ENCODE data around the gene ESPL1.

Gene ESPL1

DNA sequence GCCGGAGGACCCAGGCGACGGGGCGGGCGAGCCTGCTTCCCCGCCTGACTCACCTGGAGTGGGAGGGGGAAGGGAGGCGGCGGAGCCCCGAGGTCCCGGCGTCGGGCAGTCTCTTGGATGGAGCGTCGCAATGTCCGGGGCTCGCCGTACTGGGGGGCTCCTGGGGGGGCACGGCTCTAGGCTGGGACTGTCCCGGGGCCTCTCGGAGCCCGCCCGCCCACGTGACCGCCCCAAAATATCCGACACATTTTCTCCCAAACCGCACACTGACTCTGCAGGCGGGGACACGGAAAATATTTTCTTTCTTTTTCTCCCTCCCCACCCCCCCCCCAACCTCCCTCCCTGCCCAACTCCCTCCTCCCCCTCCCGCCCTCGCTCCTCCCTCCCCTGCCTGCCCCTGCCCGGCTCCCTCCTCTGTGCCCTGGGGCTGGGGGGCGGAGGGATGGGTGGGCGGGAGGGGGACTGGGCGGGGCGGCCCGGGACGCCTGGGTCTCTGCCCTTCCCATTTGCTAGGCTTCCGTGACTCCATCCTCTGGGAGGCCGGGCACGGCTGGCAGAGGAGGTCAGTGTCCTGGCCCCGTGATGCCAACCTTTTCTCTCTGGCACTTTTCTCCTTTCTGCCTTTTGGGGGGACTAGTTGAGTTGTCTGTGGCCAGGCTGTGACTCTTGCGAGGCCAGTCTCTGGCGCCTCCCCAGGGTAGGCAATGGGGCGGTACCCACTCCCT is 36.0 kb upstream of the ESPL1 start, which contains the start of gene RARG:
Gene RARG (minus strand): TSS at position 289 of the 725 bp plus-strand sequence. CDS start 4,664 bp downstream, outside the sequence.
- peak; percentile 72 for DNase-seq

DNA sequence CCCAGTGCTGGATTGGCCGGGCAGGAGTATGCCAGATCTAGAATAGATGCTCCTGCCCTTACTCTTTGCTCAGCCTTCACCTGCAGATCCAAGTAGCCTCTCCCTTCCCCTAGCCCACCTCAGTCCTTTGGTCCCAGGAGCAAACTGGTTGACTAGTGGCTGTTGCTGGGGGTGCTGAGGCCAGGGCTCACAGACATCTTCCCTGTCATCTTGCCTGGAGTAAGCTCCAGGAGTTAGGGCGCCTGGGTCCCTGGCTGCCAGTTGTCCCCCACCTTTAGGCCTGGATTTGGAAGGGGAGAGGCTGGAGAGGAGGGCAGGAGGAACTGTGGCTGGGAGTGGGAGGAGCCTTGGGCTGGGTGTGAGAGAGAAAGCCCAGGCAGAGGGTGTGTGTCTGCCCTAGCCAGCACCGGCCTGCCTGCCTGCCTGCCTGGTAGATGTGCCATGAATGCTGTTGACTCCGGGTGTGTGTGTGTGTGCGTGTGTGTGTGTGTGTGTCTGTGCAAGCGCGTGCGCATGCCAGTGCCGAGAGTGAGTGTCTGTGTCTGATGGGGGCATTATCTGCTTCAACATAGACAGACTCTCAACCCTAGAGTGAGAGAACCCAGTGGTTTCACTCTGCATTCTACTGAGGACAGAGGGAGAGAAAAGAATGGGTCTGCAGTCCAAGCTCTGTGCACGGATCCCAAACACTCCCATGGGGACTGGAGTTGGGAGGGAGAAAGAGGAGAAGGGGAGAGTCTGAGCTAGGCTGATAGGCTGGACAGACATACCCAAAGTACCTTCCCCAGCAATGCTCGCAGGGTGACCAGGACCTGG is 35.2 kb upstream of the ESPL1 start:
- DNase-seq = no peak

- no peak for DNase-seq
Measured at GRCh38 chr12:53233671-53234121, 34.4 kb upstream of the ESPL1 start.

DNA sequence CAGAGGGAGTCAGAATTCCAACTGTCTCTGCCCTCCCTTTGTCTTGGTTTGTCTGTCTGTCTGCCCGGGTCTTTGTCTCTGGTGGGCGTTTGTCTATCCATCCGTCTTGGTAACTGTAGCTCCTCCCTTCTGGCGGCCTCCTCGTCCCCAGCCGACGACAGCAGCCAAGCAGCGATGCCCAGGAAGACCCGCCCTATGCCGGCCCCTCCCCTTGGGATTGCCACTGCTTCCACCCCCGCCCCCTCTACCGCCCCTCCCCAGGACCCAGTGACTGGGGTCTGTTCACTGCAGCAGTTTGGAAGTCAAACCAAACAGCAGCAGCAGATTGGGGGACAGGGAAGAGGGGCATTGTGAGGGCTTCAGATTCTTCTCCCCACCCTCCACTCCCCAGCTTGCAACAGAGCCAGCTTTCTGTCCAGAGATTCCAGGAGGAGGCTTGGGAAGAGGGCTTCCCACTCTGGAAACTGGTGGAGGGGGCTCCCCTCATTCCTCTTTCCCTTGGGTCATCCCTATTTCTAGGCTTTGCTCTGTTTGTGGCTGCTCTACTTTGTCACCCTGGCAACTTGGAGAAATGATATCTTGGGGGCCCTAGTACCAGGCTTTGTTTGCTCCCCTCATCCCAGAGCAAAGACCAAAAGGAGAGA is 33.7 kb upstream of the ESPL1 start:
- DNase-seq = no peak

DNA sequence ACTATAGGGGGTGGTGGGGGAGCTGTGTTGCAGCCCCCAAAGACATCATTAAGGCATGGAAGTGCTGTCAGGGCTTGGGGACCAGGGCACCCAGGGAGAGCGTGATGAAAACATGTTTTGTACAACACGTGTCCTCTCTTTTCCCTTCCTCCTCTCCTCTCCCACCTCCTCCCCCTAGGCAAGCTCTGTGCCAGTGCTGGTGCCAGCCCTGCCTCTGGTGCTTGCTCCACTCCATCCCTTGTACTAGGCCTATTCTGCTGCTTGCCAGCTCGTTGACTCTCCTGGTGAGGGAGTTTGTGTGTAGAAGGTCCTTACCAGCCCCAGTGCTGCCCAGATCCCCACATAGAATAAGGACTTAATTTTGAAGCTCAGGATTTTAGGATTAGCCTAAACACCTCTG is 32.9 kb upstream of the ESPL1 start:
- no peak for DNase-seq

- DNase-seq = no peak
Measured at GRCh38 chr12:53235742-53236442, 32.2 kb upstream of the ESPL1 start.

DNA sequence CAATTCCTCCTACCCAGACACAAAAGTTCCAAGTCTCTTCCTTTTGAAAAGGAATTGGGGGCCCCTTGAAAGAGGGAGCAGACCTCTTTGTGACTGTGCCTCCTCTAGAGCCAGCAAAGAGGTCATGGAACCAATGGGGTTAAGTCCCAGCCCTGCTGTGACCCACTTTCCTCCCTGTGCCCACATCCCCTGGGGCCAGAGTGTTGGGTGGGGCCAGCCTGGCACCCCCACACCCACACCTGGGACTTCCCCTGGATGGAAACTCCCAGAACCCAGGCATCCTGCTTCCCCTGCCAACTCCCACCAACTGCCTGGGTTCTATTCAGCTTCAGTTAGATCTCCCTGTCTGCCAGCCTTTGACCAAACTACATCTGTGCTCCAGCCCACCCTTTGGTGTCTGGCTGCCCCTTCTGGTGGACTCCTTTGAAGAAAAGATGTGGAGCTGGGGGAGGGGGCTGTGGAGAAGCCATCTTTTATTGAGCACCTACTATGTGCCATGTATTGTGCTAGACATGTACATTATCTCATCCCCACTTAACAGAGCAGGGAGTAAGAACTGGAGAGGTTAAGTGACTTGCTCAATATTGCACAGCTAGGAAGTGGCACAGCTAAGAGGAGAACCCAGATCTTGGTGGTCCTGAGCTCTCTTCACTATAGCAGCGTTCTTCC is 31.5 kb upstream of the ESPL1 start:
- no peak for DNase-seq

DNA sequence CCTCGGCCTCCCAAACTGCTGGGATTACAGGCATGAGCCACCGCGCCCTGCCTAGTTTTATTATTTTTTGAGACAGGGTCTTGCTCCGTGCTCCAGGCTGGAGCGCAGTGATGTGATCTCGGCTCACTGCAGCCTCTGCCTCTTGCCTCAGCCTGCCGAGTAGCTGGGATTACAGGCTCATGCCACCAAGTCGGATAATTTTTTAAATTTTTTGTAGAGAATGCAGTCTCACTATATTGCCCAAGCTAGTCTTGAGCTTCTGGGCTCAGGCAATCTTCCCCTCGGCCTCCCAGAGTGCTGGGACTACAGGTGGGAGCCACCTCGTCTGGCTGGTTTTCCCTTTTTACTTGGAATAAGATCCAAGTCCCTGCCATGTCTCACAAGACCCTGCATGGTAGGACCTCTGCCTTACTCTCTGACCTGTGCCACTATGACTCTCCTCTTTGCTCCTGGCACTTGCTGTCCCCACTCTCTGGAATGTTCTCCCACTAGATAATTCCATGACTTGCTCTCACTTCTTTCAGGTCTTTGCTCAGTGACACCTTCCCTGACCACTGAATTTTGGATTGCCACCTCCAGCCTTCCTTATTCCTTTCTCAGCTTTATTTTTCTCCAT is 28.3 kb upstream of the ESPL1 start:
- no peak for DNase-seq

DNA sequence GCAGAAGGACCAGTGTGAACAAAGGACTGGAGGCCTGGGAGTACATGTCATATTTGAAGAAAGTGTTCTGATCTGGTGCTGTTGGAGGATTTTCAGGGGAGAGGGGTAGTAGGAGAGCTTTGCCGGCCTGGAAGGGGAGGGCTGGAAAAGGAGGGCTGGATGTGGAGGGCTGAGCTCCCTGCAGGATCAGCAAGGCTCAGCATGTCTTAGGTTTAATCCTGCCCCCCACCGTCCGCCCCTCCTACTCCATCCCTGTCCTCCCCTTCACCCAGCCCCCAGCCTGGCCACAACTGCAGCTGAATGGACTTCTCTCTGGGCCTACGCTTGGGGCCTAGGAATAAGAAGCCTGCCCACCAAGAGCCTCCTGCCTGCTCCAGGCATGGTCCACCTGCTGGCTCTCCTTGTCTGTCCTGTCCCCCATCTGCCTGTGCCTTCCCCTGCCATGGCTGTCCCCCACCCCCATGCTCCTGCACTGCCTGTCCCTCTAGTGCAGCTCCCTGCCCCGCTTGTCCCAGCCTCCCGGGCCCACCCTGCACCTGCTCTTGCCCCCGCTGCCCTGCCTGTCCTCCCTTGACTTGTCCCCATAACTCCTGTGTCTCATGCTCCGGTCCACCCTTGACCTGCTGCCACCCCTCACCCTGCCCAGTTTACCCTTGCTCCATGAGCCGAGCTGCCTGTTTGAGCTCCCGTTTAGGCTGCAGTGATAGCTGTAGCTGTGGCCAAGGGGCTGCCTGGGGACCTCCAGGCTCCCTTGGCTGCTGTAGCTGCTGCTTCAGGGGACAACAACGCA is 26.3 kb upstream of the ESPL1 start:
- DNase-seq = no peak

DNA sequence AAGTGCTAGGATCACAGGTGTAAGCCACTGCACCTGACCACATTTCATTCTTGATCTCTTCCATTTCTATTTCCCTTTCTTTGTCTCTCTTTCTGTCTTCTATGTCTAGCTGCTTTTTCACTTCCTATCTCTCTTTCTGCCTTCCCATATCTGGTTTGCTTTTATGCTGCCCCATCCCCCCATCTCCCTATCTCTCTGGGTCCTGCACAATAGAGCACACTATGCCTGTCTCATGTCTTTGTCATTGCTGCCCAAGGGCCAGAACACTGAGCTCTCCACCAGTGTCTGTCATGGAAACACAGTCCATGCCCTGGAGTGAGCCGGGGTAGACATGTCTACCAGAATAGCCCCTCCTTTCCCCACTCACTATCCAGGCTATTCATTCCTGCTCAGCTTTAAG is 23.8 kb upstream of the ESPL1 start:
- no peak for DNase-seq

DNA sequence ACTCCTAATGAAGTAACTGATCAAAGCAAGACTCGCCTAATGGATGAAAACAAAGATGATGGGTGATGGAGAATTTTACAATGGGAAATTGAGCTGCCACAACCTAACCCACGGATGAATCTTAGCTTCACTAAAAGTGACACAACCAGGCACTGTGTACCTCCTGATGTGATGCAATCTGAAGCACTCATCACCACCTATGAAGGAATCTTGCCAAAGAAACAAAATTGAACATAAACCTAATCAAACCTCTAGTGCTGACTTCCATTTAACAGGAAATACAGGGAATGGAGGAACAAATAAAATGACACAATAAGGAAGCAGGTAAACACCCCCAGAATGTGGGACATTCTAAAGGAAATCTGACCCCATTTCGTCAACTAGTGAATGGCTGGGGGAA is 22.8 kb upstream of the ESPL1 start:
- no peak for DNase-seq

GRCh38 chr12:53251477-53252348 is 16.4 kb upstream of the ESPL1 start:
- DNase-seq = peak; percentile 69

DNA sequence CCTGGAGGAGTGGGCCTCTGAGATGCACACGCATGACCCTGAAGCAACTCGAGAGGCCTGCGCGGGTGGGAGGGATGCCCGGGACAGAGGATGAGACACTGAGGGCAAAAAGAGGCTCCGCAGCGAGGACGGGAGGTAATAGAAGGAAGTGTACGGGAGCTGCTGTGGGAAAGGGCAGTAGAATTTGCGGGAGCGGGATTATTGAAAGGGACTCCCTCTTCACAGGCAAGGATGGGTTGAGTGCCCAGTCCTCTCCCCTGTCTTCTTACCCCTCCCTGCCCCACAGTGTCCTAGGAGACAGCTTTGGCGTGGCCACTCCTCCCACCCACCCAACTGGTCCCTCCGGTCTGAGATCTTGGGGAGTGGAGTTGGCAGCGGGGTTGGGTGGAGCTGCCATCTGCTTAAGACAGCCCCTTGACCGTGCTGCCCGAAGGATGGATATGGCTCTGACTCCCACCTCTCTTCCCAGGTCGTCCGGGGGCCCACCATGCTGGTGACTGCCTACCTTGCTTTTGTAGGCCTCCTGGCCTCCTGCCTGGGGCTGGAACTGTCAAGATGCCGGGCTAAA is 15.7 kb upstream of the ESPL1 start:
- DNase-seq = no peak

- DNase-seq = no peak
Measured at GRCh38 chr12:53253298-53253697, 14.8 kb upstream of the ESPL1 start.

- no peak for DNase-seq
Measured at GRCh38 chr12:53254816-53255545, 13.1 kb upstream of the ESPL1 start.

DNA sequence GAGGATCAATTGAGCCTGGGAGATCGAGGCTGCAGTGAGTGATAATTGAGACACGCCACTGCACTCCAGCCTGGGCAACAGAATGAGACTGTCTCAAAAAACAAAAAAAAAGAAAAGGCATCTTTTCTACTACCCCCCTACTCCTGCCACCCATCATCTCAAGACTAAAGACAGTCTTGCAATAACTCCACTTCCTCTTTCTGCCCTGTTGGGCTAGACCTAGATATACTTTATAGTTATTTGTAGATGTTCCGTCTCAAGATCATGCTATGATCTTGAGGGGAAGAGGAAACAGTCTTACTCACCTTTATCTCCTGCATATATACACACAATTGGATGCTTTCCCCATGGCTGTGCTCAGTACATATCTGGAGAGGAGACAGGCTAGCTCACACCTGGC is 12.1 kb upstream of the ESPL1 start:
- no peak for DNase-seq

DNA sequence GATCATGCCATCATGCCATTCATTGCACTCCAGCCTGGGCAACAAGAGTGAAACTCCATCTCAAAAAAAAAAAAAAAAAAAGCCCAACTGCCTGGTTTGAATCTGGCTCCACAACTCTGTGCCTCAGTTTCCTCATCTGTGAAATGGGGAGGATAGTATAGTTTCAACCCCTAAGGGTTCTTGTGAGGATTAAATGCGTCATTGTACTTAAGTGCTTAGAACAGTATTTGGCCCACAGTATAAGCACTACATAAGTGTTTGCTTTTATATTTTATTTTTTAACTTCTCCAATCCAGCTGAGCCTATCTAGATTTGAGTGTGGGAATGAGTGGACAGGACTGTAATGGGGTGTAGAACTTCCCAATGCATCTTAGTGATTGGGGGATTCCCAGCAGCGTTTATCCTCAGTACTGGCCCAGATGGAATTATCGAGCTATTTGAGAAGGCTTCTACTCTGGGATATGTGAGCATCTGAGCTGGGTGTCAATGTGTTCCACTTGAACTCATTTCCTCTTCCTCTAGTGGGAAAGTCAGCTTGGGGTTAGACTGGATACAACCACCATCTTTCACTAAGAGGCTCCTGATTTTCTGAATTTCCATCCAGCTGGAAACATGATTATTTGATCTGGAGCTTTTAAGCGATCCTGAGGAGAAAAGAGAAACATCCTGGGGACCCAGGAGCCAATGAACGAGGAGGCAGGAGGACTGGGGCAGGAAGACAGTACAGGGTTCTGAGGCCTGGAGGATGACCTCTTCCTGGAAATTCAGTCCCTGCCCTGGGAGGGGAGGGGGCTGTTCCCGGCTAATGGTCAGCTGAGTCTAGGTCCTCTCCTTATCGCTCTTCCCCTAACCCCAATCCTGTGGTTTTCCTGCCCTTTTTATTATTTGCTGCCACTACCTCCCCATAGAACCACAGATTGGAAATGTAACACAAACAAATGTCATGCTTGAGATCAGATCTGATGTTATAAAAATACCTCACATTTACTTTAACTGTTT is 9.3 kb upstream of the ESPL1 start:
- DNase-seq = no peak

GRCh38 chr12:53259891-53260290 is 8.2 kb upstream of the ESPL1 start:
- no peak for DNase-seq

All from stimulated activated CD4-positive, alpha-beta T cell treated with anti-CD3 and anti-CD28 coated beads, Interleukin-12 subunit alpha, Interleukin-12 subunit beta, amount 100 ng/mL, for 4 hours (primary cell).